ENCODE data around the gene TCN2. TPM values are rescaled to one million over a fixed set of nuclear protein-coding genes. Genes with fewer than 3 reads are reported as not detected.
A peak's percentile ranks its signal among the peaks of the same experiment; 100 is the strongest.

TCN2 gene
- total and polyA plus RNA-seq, 9 of the 15 experiments (the other 6 are each of a cell fraction or from before 2014, with no cell fraction given): 0.88 to 5.4 (median 1.7) TPM

- Histone ChIP-seq H3K4me3 (no peak overlapping the region), H3K27ac (ENCODE audit: extremely low read depth, low read depth, low read length) (peak overlapping the region; percentile 25; the same call in 1 of the 3 replicates), H4K20me1 (replicated peaks; ENCODE audit: control insufficient read depth, insufficient read depth, low read length) (no peaks in the 10 kb centered on the region), H3K9ac (ENCODE audit: insufficient read depth in 1 of 2, low read depth in 2 of 2, low read length in 2 of 2) (no peak overlapping the region), H3K4me2 (ENCODE audit: insufficient read depth, low read length) (peak overlapping the region; percentile 44; the same call in 1 of the 2 replicates), H3K79me2 (ENCODE audit: control insufficient read depth, insufficient read depth, low read length) (no peaks in the 10 kb centered on the region), H3K4me1 (replicated peaks in 1 of 2; ENCODE audit: control insufficient read depth in 2 of 2, insufficient read depth in 2 of 2, low read length in 2 of 2) (peaks cover 17 to 22% of the 10 kb centered on the region in 2 experiments; a peak in 4 of 5 replicates), H2AFZ (ENCODE audit: low read depth, low read length) (peak overlapping the region; percentile 63; the same call in 1 of the 2 replicates), H3K9me3 (replicated peaks; ENCODE audit: control insufficient read depth, insufficient read depth, low read depth, low read length) (no peaks in the 10 kb centered on the region), H3K27me3 (ENCODE audit: control insufficient read depth in 2 of 2, insufficient read depth in 2 of 2, low read length in 2 of 2) (no peaks in the 10 kb centered on the region), H3K36me3 (ENCODE audit: control insufficient read depth, insufficient read depth, low read length) (no peaks in the 10 kb centered on the region), H3K9me1 (ENCODE audit: control insufficient read depth, insufficient read depth, low read length) (no peaks in the 10 kb centered on the region)
- DNase-seq (ENCODE audit: extremely low read depth in 1 of 4, low spot score in 3 of 4): peak; percentile 45 to 72 (median 57)
- peak; percentile 70 for FAIRE-seq
- WGBS (ENCODE audit: insufficient coverage, low coverage, missing lambda C conversion rate): 7% methylated on average over 7 of the region's 7 CpGs
- ChIA-PET CTCF (ENCODE audit: low intra/inter-chr PET ratio) (no interaction called here), POLR2A (interaction anchor here (0.7 to 1.6 kb wide), 4 partner anchors 9 to 120 kb away, joined by 3 to 4 read pairs (median 4); no protein-coding TSS in a partner anchor)
- in situ Hi-C loops (cut with MboI): no loop called here
- BruUV-seq (replicated peaks): no TSS peak
- peak; percentile 95 for ATAC-seq
- intact Hi-C loops (cut with micrococcal nuclease): no loop called here
- TF ChIP-seq EZH2 (IDR thresholded peaks at IDR 0.05; ENCODE audit: borderline replicate concordance, low read depth, low read length) (no peak), STAT5A (IDR thresholded peaks at IDR 0.05; ENCODE audit: borderline replicate concordance, low read length) (no peak), MXI1 (IDR thresholded peaks at IDR 0.05; ENCODE audit: low read depth, low read length) (no peak), SIX5 (IDR thresholded peaks at IDR 0.05; ENCODE audit: borderline replicate concordance in 1 of 2, insufficient read depth in 1 of 2, low read depth in 1 of 2, low read length in 2 of 2) (no peak), FOS (IDR thresholded peaks at IDR 0.05; ENCODE audit: extremely low read depth, insufficient read length) (peak; percentile 23), SFPQ (IDR thresholded peaks at IDR 0.05; ENCODE audit: low read depth, low read length) (no peak), MTA2 (IDR thresholded peaks at IDR 0.05; ENCODE audit: low read depth) (no peak), TARDBP (IDR thresholded peaks at IDR 0.05) (no peak), NR1H2 (CRISPR knock-in tag; IDR thresholded peaks at IDR 0.05) (no peak), FOXP4 (CRISPR knock-in tag; IDR thresholded peaks at IDR 0.05; ENCODE audit: borderline replicate concordance) (no peak), SMARCA4 (IDR thresholded peaks at IDR 0.05) (peak; percentile 45; the same call in 1 of the 2 replicates), CTBP1 (IDR thresholded peaks at IDR 0.05; ENCODE audit: borderline replicate concordance) (peak; percentile 79; the same call in 1 of the 2 replicates), TAF1 (IDR thresholded peaks at IDR 0.05; ENCODE audit: control insufficient read depth, extremely low read depth, insufficient read depth, low read length, severe bottlenecking) (no peak), TRIM25 (IDR thresholded peaks at IDR 0.05; ENCODE audit: borderline replicate concordance) (no peak), MEIS2 (IDR thresholded peaks at IDR 0.05; ENCODE audit: partially characterized antibody) (peak; percentile 18)
These were observed 42.5 kb downstream of the TCN2 start for GRCh38 chr22:30649430-30650007.

All from K562 (cell line).